HG03442 (cell line): ENCODE measurements around the gene ENG.
"Not testable (repeated sequence)": the region's sequence is repeated elsewhere in the genome, so short reads cannot be mapped to it uniquely, and the experiment has no call there.

Source experiments
- ATAC-seq: cut with Tn5 transposase; IDR thresholded peaks from one replicate; pipeline ENCODE4 v1.9.1; 2021; ENCODE audit warnings: mild to moderate bottlenecking, moderate library complexity; ENCODE audit not compliant: unreplicated experiment

ENG gene

DNA sequence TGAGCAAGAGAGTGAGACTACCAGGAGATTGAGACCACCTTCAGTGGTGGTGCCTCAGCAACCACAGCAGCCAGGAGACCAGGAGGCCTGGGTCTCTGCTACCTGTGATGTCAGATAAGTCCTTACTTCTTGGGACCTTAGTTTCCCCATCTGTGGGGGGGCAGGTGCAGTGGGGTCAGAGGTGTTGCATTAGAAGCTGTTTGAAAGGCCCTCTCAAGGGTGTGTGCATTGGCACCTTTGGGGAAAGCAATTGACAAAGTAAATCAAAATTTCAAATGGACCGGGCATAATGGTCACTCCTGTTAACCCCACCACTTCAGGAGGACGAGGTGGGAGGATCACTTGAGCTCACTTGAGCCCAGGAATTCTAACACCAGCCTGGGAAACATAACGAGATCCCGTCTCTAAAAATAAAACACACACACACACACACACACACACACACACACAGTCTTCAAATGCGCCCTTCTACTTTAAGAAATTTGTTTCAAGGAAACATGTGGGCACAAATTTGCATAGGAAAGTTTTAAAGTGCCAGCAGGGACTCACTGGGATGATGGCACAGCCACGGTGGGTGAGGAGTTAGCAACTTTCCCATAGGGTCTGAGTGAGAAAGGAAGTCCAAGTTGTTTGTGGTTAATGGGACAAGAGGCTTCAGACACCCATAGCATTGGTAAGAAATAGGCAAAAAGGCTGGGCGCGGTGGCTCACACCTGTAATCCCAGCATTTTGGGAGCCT, 24.4 kb upstream of the ENG start:
- ATAC-seq = no peak

DNA sequence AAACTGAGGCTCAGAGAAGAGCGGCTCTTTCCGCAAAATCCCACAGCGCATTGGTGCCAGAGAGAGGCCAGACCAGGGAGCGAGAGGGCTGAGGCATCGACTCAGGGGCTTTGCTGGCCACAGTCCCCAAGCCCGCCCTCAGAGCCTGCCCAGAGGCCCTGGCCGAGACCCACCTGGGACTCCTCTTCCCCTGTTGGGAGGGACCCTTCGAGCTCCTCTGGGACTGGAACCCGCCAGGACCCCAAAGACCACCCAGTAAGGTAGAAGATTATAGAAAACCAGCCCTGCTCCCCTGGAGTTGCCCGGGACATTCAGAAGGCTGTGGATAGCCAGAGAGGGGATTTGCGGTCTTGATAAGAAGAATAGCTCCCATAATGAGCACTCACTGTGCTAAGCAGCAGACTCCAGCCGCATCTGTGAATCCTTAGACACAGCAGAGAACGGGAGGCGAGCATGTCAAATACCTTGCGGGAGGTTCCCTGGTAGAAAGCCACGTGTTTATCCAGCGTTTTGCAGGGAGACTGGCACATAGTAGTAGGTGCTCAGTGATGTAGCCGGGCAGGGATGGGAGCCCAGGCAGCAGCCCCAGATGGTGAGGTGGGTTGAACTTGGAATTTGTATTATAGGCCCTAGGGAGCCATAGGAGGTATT, 23.7 kb upstream of the ENG start:
- ATAC-seq = no peak

DNA sequence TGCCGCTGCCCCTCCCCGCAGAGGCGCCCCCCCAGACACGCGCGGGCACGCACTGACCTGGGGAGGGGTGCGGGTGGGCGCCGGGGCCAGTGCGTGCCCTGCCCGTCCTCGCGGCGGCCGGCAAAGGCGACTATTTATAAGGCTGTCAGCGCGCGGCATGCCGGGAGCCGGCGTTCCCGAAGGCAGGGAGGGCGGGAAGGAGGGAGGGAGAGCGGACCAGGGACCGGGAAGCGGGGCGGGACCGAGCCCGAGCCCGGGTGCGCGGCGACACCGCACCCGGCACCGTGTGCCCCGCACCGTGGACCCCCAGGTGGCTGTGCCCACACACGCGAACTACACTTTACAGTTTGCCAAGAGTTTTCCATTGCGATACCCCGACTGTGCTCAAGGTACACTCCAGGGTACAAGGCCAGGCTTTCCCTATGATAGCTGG, 23.1 kb upstream of the ENG start, which contains the start of gene AK1:
Gene AK1, minus strand, starts transcription at position 110 of the 433 bp plus-strand sequence. CDS start 3,058 bp downstream, outside the sequence.
- no peak for ATAC-seq

DNA sequence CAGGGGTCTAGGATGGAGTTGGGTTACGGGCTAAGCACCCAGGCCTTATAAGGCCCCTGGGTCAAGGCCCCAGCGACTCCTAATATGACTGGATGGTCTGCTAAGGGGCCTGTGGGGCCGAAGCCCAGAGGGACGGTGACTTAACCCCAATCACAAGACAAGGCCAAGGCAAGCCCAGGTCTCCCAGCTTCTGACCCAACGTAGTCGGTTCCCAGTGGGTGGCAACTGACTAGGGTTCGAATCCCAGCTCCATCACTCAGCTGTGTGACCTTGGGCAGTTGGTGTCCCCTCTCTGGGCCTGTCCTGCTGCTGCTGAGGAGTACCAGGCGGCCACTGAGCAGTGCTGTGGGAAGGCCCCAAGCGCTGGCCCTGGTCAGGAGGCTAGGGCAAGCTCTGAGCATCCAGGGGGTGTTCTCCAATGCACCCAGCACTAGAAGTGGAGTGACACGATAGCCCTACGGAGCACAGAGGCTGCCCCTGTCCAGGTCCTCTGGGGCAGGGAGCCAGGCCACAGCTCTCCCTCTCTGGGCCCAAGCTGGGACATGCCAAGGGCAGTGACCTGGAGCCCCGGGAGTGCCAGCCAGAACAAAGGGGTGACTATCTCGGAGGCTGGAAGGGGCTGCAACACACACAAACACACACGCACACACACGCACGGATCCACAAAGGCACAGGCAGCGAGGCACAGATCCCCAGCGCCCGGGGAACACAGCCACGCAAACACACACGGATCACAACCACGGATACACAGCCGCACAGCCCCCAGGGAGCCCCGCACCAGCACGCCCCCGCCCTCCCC, 22.5 kb upstream of the ENG start:
- no peak for ATAC-seq

DNA sequence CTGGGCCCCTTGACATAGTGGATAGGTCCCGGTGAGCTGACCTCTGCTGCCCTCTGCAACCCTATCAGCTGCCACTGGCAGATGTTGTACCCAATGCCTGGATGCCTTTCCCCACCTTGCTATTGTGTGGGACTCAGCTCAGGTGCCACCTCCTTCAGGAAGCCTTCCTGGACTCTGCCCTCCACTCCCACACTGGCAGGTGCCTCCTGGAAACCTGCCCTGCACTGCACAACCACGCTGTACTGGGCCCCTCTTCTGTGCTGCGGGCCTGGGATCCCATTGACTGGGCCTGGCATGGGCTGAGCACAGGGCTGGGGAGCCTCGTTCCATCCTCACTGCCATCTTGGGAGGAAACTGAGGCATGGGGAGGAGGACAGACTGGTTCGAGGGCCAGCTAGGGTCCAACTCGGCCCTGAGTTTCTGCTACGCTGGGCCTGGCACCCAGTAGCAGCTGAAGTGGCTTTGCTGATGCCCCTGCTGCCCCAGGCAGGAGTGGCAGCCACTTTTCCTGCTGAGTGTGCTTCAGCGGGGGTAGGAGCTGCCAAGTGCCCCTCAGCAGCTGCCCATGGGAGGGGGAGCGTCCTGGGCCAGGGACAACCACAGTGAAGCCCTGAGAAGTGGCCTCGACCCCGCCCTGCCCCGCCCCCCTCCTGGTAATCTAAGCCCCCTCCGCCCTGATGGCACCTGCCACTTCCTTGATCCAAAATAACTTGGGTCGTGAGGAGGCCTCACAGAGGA, 21.7 kb upstream of the ENG start:
- ATAC-seq = no peak

DNA sequence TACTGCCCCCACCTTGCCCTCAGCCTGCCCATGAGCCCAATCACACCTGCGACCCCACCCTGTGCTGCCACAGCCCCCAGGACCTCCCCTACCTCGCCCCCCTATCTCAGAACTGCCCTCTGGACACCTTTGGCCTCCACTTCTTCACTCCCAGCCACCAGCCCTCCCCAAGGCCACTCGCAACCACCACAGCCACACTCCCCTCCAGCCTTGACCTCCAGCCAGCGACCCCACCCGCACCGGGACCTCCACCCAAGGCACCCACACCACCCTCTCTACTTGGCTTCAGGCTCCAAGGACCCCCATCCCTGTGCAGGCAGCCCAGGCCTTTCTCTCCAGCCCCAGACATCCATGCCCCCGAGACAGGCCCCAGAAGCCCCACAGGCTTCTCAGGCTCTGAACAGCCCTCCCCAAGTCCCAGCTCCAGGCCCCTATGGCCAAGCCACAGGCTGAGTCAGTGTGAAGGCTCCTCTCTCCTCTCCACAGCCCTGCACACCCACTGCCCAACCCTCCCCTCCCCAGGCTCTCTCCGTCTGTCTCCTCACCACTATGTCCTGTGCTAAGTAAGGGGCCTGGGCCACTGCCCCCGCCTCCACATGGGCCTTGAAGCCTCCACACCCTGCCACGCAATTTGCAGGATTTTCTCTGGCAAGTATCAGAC, 21.0 kb upstream of the ENG start:
- ATAC-seq = no peak

DNA sequence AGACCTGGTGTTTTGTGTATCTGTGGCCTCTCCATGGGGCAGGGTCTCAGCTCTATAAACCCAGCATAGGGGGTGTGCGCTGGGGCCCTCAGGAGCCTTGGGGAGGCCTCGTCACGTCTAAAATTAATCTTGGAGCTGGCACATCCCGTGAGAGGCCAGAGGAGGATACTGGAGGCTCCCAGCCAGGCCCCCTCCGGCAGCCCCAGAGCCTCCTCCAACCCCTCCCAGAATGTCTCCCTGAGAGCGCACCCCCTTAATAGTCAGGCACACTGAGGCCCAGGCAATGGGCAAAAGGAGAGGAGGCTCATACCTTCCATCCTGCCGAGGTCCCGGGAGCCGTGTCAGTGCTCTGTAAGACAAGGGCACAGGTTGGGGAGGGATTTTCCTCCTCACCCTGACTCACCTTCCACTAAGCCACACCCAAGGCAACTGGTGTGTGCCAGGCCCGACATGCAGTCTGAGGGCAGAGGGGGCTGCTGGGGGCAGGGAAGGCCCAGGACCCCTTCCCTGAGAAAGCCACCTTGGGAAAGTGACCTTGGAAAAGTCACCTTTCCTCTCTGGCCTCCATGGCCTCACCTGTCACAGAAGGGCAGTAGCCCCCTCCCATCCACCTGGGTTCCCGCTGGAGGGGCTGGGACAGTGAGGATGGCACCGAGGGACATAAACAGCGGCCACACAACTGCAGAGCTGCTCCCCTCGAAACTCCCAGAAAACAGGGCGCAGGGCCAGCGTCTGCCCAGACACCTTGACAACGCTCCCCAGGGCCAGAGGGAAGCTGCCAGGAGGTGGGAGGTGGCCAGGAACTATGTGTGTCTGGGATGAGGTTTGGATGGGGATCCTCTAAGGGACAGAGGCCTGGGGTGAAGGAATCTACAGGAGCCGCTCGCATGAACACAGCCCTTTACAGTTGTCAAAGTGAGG, 20.1 kb upstream of the ENG start:
- ATAC-seq = no peak

DNA sequence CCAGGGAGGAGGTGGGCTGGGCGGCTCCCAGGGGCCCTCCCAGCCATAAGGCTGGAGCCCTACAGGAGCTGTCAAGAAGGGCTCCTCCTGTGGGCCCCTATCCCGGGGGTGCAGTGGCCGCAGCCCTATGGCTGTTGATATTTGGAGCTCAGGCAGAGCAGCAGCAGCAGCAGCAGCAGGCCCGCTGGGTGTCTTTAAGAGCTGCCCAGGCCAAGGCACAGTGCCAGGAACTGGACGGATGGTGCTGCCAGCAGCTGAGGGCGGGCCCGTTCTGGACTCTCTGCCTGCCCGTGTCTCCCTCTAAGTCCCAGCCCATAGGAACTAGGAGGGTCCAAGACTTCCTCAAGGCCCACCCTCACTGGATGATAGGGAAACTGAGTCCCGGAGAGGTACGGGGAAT, 19.4 kb upstream of the ENG start:
- no peak for ATAC-seq

DNA sequence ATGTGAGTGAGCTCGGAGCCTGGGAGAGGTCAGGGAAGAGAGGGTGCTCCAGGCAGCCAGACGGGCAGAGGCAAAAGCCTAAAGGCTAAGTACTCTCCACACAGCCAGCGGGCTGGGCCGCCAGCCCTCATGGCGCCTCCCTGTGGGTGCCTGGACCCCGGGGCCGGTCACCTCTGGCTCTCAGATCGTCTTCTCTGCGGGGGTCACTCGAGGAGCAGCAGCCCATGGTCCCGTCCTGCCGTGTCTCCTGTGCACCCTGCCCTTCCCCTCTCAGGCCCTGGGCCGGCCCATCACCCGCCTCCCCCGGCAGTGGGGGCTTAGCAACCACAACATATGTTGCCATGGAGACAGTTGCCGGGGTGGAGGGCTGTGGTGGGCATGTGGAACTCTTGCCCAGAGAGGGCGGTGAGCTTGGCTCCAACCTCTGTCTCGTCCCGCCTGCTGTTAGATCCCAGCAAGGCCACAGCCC, 18.8 kb upstream of the ENG start:
- no peak for ATAC-seq

DNA sequence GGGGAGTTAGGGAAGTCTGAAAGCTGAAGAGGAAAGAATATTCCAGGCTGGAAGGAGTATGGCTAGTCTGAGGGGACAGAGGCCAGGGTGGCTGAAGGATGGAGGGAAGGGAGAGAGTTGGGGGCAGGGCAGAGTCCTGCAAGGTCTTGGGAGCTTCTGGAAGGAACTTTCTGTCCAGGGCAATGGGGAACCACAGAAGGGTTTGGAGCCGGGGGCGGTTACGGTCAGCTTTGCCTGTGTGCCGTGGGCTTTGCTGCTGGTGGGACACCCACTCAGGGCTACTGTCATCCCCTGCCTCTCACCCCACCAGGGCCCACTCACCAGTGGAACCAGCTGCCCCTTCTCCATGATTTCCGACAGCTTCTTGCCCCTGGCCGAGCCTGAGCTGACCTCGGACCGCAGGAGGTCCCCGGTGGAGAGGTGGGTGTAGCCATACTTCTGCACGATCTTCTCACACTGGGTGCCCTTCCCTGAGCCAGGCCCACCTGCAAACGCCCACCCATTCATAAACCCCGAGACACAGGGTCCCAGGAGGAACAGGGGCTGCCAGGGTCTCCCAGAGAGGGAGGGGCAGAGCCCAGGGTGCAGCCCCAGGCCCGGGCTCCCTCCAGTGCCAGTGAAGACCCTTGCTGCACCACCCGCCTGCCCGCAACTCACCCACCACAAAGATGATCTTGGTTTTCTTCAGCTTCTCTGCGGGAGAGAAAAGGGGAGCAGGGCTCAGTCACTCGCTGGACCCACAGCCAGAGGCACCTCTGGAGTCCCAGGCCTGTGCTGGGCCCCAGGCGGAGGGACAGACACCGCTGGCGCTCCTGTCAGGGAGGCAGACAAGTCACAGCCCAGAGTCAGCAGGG, 18.1 kb upstream of the ENG start:
- no peak for ATAC-seq

DNA sequence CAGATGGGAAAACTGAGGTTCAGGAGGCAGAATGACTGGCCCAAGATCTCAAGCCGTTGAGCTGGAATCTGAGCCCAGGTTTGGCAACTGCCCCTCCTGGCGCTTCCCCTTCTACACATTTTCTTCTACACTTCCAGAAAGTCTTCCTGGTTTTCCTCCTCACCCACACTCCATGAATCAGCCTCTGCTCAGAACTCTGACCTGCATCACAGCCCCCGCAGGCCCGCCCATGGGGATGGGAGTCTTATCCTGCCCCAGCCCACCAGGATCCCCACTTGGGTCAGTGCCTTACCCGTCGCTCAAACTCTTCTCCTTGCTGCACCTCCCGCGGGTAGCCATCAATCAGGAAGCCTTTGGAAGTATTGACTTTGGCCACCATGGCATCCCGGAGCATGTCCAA, 17.1 kb upstream of the ENG start:
- no peak for ATAC-seq

DNA sequence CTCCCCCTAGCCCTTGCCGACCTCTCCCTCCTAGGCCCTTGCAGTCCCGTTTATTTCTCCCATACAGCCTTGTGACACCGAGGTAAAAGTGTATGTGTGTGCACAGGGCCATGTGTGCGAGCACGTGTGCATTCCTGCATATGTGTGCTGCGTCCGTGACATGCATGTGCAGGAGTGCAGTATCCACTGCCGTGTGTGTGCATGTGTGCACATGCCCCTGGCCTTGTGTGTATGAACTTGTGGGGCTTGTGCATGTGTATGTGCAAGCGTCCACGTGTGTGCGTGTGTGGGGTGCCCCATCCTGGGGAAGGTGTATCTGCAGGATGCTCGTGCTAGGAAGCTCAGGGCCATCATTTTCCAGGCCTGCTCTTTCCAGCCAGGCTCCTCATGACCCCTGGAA, 16.4 kb upstream of the ENG start:
- no peak for ATAC-seq

DNA sequence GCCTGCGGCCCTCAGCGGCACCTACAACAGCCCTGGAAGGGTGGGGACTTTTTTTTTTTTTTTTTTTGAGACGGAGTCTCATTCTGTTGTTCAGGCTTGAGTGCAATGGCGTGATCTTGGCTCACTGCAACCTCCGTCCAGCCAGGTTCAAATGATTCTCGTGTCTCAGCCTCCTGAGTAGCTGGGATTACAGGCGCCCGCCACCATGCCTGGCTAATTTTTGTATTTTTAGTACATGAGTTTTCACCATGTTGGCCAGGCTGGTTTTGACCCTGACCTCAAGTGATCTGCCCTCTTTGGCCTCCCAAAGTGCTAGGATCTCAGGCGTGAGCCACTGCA, 15.7 kb upstream of the ENG start:
- ATAC-seq = not testable (repeated sequence)

DNA sequence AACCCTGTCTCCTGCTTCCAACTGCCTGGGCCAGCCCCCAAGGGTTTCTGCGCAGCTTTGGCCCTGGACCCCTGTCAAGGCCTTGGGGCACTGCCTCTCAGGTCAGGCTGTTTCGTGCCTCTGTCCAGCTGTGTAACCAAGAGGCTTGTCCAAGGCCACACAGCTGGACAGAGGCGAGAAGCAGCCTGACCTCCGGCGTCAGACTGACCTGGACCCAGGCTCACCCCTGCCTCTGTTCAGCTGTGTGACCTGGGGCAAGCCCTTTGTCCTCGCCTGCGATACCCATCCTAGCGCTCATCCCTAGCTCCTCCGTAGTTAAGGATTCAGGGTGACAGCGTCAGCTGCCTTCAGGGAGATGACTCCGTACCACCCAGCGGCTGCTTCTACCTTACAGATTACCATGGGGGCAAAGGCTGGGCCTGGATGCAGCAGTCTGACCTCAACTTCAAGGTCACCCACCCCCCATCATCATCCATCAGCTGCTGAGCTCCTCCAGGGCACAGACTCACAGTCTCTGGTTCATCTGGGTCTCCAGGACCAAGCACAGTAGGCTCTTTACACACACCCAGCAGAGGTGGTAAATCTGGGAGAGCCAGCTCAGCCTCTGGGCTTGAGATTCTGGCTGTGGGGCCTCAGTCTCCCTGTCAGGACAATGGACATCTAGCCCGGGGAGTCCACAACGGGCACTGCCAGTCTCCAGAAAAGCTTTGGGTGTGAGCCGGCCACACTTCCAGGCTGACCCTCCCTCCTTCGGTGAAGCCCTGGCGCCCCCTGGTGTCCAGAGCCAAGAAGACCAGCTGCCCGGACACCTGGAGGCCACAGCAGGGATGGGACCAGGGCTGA, 15.1 kb upstream of the ENG start:
- ATAC-seq = peak; percentile 56

DNA sequence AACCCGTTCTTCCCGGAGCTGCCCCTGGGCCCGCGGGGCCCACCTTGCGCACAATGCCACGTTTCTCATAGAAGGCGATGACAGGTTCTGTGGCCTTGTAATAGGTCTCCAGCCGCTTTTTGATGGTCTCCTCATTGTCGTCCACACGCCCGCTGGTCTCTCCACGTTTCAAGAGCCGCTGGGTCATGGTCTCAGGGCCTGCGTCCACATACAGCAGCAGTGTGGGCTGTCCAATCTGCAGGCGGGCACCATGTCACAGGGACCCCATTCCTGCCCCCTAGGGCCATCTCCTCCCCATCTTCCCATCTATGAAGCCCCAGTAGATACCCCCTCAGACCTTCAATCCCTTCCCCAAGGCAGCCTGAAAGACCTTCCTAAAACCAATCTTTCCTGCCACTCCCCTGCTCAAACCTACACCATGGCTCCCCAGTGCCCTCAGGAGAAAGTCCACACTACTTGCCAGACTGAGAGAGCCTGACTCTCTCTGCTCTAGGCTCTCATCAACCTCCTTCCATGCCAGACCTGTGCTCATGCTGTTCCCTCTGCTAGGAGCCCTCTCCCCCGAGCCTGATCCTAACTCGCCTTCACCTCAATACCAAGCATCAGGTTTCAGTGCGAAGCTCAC, 13.9 kb upstream of the ENG start:
- ATAC-seq = no peak

DNA sequence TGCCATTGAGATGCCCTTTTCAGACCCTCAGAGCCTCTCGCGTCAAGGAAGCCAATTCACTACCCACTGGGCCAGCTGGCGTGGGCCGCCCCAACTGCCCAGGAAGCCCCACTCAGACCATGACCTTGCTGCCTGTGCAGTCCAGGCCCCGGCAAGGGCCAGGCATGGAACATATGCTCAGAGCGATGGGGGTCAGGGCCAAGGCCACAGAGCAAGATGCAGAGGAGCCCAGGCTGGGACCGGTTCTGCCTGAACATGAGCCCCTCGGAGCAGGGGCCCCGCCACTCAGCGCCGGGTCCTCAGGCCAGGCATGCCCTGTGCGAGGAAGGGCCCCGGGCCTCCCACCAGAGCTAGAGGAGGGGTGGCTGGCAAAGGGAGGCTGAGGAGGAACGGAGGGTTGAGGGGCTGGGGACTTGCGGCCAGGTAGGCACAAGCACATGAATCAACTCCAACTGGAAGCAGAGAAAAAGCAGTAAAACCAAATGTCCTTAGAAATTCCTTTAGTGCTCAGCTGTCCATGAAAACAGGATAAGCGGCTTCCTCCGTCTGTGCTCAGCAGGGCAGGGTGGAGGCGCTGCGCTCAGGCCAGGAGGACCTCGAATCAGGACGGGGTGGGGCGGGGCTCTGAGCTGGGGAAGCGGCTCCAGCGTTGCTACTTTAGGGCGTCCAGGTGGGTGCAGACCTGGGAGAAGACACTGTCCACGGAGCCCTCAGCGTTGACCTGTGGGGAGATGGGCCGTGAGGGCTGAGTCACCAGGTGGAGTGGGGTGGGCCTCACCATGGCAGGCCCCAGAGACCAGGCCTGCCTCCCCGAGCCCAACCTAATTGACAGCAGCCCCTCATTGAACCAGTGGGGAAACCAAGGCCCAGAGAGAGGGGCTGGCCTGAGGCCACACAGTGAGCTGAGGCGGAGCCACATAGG, 13.2 kb upstream of the ENG start:
- ATAC-seq = no peak
